SIG-M5 treated with dmso at 0.1 percent for 504 hours (cell line): ENCODE results near the gene ZNF784.
A peak's percentile ranks its signal among the peaks of the same experiment; 100 is the strongest.

Experiments used
- DNase-seq: peaks from one replicate; lab custom pipeline; 2025; ENCODE audit not compliant: unreplicated experiment; lab: John Stamatoyannopoulos, UW

The ZNF784 gene

DNA sequence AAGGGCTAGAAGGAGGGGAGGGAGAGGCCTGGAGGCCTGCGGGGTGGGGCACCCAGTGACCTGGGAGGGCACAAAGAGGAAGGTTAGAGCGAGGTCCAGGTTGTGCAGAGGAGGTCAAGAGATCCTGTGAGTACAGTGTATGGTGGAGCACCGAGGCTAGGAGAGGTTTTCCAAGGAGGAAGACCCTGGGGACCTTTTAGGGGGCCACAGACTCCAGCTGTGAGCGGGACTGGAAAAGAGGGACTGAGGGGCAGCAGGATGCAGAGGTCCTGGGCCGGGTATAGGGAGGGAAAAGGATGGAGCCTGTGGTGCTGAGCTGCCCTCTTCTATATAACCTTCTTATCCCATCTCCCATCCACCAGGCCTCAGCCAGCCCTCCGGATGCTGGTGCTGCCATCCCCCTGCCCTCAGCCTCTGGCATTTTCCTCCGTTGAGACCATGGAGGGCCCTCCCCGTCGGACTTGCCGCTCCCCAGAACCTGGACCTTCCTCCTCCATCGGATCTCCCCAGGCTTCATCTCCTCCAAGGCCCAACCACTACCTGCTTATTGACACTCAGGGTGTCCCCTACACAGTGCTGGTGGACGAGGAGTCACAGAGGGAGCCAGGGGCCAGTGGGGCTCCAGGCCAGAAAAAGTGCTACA, 19.9 kb upstream of the ZNF784 start:
- no peak for DNase-seq

DNA sequence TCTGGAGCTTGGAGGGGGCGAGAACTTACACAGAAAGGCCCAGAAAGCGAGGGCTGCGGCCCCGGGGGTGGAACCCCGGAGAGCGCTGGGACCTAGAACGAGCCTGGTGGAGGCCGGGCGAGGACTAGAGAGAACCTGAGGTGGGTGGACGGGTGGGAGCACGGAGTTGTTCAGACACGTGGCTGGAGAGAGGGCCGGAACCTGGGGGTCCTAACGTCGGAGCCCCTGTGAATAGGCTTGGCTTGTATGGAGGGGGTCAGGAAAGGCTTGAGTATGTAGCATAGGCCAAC, 19.5 kb upstream of the ZNF784 start:
- DNase-seq = no peak

DNA sequence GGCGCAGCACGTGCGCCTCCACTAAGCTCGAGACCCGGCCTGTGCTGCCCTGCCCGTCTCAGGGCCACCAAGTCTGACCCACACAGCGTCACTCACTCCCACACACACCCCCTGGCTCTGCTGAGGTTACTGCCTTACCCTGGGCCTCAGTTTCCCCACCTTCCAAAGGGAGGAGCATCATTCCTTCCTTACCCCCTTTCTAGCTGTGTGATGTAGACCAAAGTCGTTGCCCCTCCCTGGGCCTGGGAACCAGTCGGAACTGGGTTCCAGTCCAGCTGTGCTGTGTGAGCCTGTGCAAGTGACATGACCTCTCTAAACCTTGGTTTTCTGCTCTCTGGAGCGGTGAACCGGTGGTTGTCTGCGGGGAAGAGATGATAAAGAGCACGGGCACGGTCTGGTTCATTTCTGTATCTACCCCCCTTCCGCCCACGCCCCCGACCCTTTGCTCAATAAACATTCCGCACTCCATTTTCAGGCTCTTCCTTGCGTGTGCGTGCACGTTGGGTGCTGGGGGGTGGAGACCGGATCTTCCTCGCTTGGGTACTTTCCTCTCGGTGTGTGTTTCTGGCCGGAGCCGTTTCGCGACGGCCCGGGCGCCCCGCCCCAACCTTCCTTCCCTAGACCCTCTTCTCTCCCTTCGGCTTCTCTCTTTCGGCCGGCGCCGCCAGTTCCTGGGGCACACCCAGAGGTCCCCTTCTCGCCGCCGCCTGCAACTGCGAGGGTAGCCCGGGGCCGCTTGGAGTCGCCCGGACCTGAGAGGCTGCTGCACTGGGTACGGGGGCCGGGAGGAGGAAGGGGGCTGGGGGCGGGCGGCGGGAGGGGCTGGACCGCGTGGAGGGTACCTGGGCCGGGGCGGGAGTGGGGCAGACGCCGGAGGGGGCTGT, 18.9 kb upstream of the ZNF784 start, which contains the start of gene ZNF581:
Gene ZNF581 (plus strand): TSS at position 647 of the 884 bp plus-strand sequence. CDS start 923 bp downstream, outside the sequence.
- peak; percentile 80 for DNase-seq

GRCh38 chr19:55642153-55643002, 18.0 kb upstream of the ZNF784 start:
- DNase-seq = peak; percentile 54

- peak; percentile 54 for DNase-seq
Observed at GRCh38 chr19:55641426-55642152, 17.2 kb upstream of the ZNF784 start.

GRCh38 chr19:55640577-55641425, 16.4 kb upstream of the ZNF784 start, which contains the start of gene ZNF580:
TSS of gene ZNF580 (plus strand) at chr19:55641002. CDS start at chr19:55642509, 1,507 bp downstream.
- peak; percentile 31 for DNase-seq

DNA sequence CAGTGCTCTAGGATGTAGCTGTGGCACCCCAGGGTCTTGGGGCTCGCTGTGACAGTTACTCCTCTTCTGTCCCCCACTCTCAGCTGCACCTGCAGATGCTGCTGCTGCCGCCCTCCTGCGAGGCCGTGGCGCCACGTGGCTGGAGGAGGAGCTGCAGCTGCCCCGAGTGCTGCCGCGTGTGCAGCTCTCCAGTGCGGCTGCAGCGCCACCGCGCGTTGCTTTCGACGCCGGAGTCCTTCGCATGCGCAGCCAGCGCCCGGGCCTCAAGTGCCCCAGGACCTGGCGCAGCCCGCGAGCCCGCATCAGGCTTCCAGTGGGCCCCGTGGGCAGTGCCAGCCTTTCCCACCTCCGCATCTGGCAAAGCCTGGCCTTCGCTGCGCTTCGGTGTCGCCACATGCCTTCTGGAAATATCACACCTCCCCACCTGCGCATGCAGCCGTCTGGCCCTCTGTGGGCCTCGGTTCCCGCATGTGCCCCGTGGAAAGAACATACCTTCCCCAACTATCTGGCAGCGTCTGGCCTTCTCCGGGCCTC, 15.7 kb upstream of the ZNF784 start:
- DNase-seq = no peak

GRCh38 chr19:55638864-55639359, 14.5 kb upstream of the ZNF784 start:
- DNase-seq = peak; percentile 58

GRCh38 chr19:55637534-55637933, 13.2 kb upstream of the ZNF784 start:
- no peak for DNase-seq

DNA sequence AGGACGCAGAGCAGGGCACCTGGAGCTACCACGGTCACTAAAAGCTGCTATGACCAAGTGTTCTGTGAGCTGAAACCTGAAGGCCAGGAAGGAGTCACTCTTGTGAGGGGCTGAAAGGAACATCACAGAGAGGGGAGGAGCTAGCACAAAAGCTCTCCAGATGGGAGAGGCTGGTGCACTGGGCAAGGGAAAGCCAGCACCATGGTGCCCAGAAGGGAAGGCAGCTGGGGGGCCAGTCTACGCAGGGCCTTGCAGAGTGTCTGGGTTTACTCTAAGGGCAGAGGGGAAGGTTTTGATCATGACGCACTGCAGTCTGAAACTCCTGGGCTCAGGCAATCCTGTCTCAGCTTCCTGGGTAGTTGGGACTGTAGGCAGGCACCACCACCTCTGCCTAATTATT, 12.4 kb upstream of the ZNF784 start:
- DNase-seq = no peak

- no peak for DNase-seq
Observed at GRCh38 chr19:55635856-55636440, 11.6 kb upstream of the ZNF784 start.

GRCh38 chr19:55635334-55635717, 11.0 kb upstream of the ZNF784 start:
- DNase-seq = no peak

- peak; percentile 36 for DNase-seq
Observed at GRCh38 chr19:55633861-55634260, 9.5 kb upstream of the ZNF784 start.

DNA sequence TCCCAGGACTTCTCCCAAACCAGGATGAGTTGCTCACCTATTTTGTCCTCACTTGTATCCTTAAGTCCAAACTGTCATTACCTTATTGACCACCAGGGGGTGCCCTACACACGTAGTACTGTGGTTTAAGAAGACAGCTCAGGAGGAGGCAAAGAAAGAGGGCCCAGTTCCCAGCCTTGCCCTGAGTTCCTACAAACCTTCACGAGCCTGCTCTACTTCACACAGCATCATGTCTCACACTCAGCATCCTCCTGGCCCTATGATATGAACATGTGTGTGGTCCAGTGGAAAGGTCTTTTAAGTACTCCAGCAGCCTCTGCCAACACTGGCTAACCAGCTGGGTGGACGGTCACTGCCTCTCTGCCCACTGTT, 8.1 kb upstream of the ZNF784 start:
- peak; percentile 92 for DNase-seq

DNA sequence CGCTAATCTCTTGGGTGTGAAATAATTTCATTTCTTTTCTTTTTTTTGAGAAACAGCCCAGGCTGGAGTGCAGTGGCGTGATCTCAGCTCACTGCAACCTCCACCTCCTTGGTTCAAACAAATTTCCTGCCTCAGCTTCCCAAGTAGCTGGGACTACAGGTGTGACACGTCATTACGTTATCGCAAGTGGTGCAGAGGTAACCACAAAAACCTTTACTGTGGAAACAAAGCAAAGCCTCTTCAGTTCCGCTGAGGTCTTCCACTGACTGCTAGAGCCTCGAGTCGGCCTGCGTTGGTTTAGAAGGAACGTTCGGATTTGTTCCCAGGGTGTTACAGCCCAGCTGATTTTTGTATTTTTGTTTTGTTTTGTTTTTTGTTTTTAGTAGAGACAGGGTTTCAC, 2.0 kb upstream of the ZNF784 start:
- DNase-seq = no peak

GRCh38 chr19:55625004-55625326, 599 bp upstream of the ZNF784 start:
- no peak for DNase-seq

DNA sequence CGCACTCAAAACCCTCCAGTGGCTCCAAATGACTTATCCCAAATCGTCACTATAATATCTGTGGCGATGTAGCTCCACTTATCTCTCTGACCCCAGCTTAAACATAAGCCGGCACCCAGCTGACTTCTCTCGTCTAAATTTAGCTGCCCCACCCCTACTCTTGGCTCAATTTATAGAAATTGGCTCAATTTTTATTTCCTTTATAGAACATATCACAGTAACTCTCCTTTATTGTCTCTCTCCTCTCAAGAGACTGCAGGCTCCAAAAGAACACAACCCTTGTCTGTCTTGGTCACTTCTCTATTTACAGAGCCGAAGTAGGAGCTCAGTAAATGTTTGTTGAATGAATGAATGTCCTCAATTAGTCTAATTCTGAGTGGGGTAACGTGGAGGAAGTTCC, 805 bp downstream of the ZNF784 start:
- DNase-seq = no peak

- DNase-seq = no peak
Observed at GRCh38 chr19:55623130-55623529, 1.2 kb downstream of the ZNF784 start.

GRCh38 chr19:55622242-55622969, 2.0 kb downstream of the ZNF784 start:
- no peak for DNase-seq
